Measurements from ENCODE around the gene BARX1.

The BARX1 gene

DNA sequence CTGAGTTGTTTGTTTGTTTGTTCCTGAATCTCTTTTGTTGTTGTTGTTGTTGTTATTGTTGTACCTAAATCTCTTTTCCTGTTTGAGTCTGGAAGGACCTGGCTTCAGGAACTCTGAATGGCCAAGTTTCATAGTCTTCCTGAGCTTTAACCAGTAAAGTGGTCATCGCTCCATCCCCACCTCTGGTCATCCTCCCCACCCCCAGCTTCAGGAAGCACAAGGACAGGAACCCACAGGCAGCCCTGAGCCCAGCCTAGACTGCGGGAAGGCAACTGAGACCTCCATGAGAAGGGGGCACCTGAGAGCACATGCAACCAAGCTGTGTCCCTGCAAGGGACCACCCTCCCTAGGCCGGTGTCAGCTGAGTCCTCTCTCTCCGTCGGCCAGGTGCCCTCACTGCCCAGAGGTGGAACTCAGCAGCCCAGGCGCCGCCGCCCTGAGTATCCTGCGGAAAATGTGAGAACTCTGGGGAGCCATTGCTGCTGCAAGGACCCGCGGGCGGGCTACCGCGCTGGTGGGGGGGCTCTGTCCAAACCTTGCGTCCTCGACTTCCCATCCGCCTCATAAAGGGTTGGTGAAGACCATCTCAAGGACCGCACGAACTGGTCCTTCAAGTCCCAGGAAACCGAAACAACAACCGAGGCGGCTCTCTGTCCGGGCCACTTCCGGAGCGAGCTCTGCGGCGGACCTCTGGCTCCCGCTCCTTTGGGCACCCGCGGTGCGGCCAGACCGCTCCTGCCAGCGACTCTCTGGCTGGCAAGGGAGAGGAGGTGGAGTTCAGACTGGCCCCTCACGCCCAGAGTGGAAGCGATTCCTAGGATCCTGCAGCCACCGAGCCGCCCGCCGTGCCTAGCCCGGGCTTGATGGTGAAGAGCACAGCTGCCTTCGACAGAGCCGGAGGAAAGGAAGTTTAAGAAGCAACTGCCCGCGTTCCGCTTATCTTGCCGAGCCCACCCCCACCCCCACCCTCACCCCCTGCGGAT is 4.2 kb downstream of the BARX1 start:
- Histone ChIP-seq H3K36me3 (ENCODE audit: insufficient read depth, low read length) (no peaks in the 10 kb centered on the region), H3K4me3 (ENCODE audit: low read depth, low read length) (peak overlapping the region; percentile 59; the same call in 1 of the 2 replicates), H2AFZ (ENCODE audit: low read length, unreplicated experiment) (no peak overlapping the region), H3K4me1 (ENCODE audit: control insufficient read depth, insufficient read depth, low read length, unreplicated experiment) (no peaks in the 10 kb centered on the region), H3K79me2 (ENCODE audit: control insufficient read depth, insufficient read depth, low read length, unreplicated experiment) (no peaks in the 10 kb centered on the region), H3K27ac (ENCODE audit: low read depth, low read length) (no peak overlapping the region), H3K27me3 (ENCODE audit: insufficient read depth, low read length) (peaks cover 75% of the 10 kb centered on the region)

DNA sequence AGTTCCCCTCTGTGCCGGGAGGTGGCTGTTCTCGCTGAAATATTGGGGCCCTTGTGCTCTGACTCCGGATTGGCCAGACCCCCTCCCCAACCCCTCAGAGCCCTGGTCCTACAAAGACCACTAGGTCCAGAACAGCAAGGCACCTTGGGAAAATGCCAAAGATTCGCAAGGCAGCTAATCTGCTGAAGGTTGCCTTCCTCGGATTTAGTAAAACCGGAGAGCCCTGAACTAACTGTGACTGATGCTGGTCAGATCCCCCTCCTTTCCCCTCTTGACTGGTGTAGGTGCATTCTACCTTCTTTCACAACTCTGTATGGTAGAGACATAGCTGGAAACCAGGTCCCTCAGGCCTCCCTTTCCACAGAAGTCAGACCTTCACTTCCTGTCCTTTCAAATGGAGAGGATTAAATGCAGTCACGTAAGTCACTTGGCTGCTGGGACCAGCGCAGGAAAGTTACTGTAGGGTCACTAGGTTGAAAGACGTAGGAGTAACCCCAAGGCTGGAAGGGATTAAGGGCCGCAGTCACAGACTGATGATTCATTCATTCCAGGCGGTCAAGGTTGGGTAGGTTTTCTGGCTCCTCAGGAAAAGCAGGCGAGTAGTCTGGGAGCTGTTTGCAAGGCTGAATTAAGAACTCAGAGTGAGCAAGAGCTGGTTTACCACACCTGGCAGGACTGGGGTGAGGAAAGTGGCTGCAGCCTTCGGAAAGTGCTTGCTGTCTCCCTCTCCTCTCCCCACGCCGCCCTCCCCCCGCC is 5.3 kb downstream of the BARX1 start:
- no peaks in the 10 kb centered on the region for H3K4me1 ChIP-seq (ENCODE audit: control insufficient read depth, insufficient read depth, low read length, unreplicated experiment)
- H3K79me2 ChIP-seq (ENCODE audit: control insufficient read depth, insufficient read depth, low read length, unreplicated experiment): no peaks in the 10 kb centered on the region
- H3K27ac ChIP-seq (ENCODE audit: low read depth, low read length): no peak overlapping the region
- no peaks in the 10 kb centered on the region for H3K36me3 ChIP-seq (ENCODE audit: insufficient read depth, low read length)
- H3K27me3 ChIP-seq (ENCODE audit: insufficient read depth, low read length): peaks cover 81% of the 10 kb centered on the region
- no peak overlapping the region for H3K4me3 ChIP-seq (ENCODE audit: low read depth, low read length)
- H2AFZ ChIP-seq (ENCODE audit: low read length, unreplicated experiment): no peak overlapping the region

DNA sequence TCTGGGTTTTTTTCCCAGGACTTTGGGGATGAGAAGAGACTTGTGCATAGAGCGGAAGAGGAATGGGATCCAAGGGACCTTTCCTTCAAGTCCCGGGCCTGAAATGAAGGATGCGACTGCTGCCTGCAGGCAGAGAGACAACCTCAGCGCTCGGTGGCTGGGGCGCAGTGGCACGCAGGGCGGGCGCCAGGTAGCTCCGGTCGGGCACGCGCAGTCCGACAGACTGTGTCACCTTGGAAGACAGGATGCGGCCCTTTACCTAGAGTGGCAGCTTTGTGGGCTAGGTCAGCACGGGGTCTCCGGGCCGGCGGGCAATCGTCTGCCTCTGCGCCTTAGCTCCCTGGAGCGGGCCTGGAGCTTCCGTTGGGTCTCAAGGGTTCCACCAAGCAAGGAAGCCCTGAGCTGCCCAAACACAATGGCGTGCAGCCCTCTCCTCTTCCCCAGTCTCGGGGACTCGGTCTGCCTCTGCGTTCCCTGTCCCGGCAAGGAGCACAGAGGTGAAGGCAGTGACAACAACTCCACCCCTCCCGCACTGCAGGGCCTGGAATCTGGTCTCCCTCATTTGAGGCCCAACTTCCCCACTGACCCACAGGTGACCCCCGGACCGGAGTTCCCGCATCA is 6.0 kb downstream of the BARX1 start:
- H3K27ac ChIP-seq (ENCODE audit: low read depth, low read length): no peak overlapping the region
- H3K27me3 ChIP-seq (ENCODE audit: insufficient read depth, low read length): peaks cover 83% of the 10 kb centered on the region
- H3K79me2 ChIP-seq (ENCODE audit: control insufficient read depth, insufficient read depth, low read length, unreplicated experiment): no peaks in the 10 kb centered on the region
- no peak overlapping the region for H2AFZ ChIP-seq (ENCODE audit: low read length, unreplicated experiment)
- no peaks in the 10 kb centered on the region for H3K4me1 ChIP-seq (ENCODE audit: control insufficient read depth, insufficient read depth, low read length, unreplicated experiment)
- no peaks in the 10 kb centered on the region for H3K36me3 ChIP-seq (ENCODE audit: insufficient read depth, low read length)
- no peak overlapping the region for H3K4me3 ChIP-seq (ENCODE audit: low read depth, low read length)

DNA sequence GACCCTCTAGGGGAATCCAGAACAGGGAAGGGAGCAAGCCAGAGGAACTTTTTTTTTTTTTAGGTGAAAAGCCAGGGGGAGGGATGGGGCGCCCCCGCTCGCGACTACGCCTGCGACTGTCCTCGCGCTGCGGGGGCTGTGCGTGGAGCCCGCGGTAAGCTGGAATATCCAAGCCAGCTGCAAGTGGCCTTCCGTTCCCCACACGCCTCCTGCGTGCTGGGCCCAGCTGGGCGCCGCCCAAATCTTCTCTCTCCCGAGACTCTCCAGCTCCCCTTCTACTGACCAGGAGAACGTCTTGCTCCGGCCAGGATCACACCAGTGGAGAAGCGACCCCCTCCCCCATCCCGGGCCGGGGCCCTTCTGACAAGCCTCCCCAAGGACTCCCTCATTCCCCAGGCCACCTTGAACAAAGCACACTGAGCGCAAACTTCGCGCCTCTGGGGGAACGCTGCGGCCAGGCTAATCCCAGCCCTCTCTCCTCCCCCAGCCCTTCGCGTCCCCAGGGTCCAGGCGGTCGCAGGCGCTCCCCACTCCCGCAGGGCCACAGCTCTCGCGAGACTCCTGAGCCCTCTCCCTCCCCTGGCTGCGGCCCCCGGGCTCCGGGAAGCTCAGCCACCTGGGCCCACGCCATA is 6.6 kb downstream of the BARX1 start:
- H3K79me2 ChIP-seq (ENCODE audit: control insufficient read depth, insufficient read depth, low read length, unreplicated experiment): no peaks in the 10 kb centered on the region
- no peak overlapping the region for H2AFZ ChIP-seq (ENCODE audit: low read length, unreplicated experiment)
- H3K27me3 ChIP-seq (ENCODE audit: insufficient read depth, low read length): peaks cover 85% of the 10 kb centered on the region
- no peaks in the 10 kb centered on the region for H3K4me1 ChIP-seq (ENCODE audit: control insufficient read depth, insufficient read depth, low read length, unreplicated experiment)
- H3K4me3 ChIP-seq (ENCODE audit: low read depth, low read length): no peak overlapping the region
- no peaks in the 10 kb centered on the region for H3K36me3 ChIP-seq (ENCODE audit: insufficient read depth, low read length)
- no peak overlapping the region for H3K27ac ChIP-seq (ENCODE audit: low read depth, low read length)

DNA sequence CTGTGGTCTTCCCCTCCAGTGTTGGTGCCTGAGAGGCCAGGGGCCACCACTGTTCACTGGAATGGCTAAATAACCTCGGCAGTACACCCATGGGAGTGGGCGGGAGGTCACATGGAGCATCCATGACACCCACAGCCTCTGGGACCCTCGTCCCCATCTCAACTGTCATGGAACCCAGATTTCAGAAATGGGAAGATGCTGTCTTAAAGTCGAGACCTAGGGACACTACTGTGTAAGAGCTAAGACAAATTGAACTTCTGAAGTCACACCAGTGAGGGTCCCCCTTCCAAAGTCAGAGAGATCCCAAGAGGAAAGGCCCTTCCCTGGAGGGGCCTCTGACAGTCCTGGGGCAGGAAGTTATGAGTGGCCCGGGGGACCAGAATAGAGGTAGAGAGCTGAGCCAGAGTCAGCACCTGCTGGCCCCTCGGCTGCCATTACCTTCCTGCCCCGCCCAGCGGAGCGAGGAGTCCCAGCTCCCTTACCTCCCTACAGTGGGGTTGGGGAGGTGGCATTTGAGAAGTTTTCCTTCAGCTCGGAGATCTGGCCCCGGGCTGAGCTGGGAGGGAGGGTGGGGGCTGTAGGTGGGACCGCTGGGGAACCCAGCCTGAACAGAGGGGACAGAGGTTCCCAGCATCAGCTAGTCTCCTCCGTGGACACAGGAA is 7.6 kb downstream of the BARX1 start:
- H3K27ac ChIP-seq (ENCODE audit: low read depth, low read length): no peak overlapping the region
- H3K36me3 ChIP-seq (ENCODE audit: insufficient read depth, low read length): no peaks in the 10 kb centered on the region
- H3K4me3 ChIP-seq (ENCODE audit: low read depth, low read length): no peak overlapping the region
- H2AFZ ChIP-seq (ENCODE audit: low read length, unreplicated experiment): no peak overlapping the region
- H3K27me3 ChIP-seq (ENCODE audit: insufficient read depth, low read length): peaks cover 85% of the 10 kb centered on the region
- H3K4me1 ChIP-seq (ENCODE audit: control insufficient read depth, insufficient read depth, low read length, unreplicated experiment): no peaks in the 10 kb centered on the region
- H3K79me2 ChIP-seq (ENCODE audit: control insufficient read depth, insufficient read depth, low read length, unreplicated experiment): no peaks in the 10 kb centered on the region

DNA sequence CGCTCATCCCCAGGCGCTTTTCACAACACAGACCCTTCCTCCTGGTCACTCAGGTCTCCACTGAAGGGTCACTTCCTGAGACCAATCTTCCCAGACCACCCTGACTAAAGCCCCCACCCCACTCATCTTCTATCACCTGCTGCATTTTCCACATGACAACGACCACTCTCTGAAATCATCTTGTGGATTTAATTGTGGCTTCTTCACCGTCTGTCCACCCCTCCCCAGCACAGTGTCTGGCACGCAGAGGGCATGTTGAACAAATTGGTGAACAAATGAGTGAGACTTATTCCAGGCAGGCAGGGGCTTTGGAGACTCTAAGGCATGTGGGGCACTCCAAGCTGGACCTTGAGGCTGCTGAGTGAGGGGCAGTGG is 8.8 kb downstream of the BARX1 start:
- Histone ChIP-seq H2AFZ (ENCODE audit: low read length, unreplicated experiment) (no peak overlapping the region), H3K4me1 (ENCODE audit: control insufficient read depth, insufficient read depth, low read length, unreplicated experiment) (no peaks in the 10 kb centered on the region), H3K27me3 (ENCODE audit: insufficient read depth, low read length) (peaks cover 91% of the 10 kb centered on the region), H3K79me2 (ENCODE audit: control insufficient read depth, insufficient read depth, low read length, unreplicated experiment) (no peaks in the 10 kb centered on the region), H3K27ac (ENCODE audit: low read depth, low read length) (no peak overlapping the region), H3K36me3 (ENCODE audit: insufficient read depth, low read length) (no peaks in the 10 kb centered on the region), H3K4me3 (ENCODE audit: low read depth, low read length) (peak overlapping the region; percentile 91)

DNA sequence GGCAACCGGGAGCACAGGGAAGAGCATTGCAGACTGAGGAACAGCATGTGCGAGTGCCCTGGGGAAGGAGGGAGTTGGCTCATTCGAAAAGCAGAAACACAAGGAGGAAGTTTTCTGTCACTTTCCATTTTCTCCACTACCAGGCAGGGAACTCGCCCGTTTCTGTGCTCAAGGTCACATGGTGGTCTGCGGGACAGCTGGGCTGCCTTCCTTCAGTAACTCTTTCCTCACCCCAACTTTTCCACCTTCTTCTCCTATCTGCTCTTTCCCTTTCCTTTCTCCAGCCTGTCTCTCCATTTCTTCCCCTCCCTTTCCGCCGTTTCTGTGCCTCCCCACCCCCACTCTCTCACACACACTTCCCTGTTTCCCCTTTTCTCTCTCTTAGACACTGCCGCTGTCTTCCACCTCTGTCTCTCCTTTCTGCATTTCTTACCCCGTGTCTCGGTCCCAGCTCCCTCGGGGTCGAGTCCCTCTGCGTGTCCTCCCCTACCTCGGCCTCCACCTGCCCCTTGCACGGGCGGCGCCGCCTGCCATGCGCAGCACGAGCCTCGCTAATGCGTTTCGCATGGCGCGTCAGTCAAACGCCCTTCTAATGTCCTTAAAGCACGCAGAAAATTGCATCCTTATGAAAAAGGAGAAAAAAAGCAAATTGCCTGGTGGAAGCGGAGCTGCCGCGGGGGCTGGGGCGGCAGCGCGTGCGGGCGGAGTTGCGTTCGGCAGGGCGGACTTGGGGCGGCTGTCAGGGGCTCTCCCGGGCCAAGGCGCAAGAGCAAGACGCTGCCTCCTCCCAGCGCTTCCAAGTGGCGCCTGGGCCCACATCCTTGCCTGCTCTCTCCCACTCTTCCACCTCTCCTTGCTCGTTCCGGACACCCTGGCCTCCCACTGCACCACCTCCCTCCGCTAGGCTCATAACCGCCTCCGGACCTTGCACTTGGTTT is 9.5 kb downstream of the BARX1 start:
- Histone ChIP-seq H2AFZ (ENCODE audit: low read length, unreplicated experiment) (peak overlapping the region; percentile 86), H3K79me2 (ENCODE audit: control insufficient read depth, insufficient read depth, low read length, unreplicated experiment) (no peaks in the 10 kb centered on the region), H3K27ac (ENCODE audit: low read depth, low read length) (no peak overlapping the region), H3K36me3 (ENCODE audit: insufficient read depth, low read length) (no peaks in the 10 kb centered on the region), H3K27me3 (ENCODE audit: insufficient read depth, low read length) (peaks cover 92% of the 10 kb centered on the region), H3K4me1 (ENCODE audit: control insufficient read depth, insufficient read depth, low read length, unreplicated experiment) (no peaks in the 10 kb centered on the region), H3K4me3 (ENCODE audit: low read depth, low read length) (peak overlapping the region; percentile 91)

DNA sequence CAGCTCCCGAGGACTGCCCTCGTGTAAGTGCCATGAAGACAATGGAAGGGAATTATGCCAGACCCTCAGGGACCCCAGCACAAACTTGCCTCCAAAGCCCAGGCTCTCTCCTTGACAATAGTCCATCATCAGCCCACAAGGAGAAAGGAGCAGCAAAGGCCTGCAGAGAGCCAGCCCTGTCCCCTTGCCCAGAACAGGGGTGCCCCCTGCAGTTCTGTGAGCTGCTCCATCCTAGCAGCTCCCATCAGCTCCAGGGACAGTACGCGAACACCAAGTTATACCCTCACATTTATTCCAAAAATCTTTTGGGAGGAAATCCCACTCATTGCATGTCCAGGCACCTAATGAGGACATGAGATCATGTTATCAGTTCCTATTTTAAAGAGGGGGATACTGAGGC is 11.1 kb downstream of the BARX1 start:
- Histone ChIP-seq H3K27ac (ENCODE audit: low read depth, low read length) (no peak overlapping the region), H2AFZ (ENCODE audit: low read length, unreplicated experiment) (no peak overlapping the region), H3K79me2 (ENCODE audit: control insufficient read depth, insufficient read depth, low read length, unreplicated experiment) (no peaks in the 10 kb centered on the region), H3K36me3 (ENCODE audit: insufficient read depth, low read length) (no peaks in the 10 kb centered on the region), H3K4me1 (ENCODE audit: control insufficient read depth, insufficient read depth, low read length, unreplicated experiment) (no peaks in the 10 kb centered on the region), H3K27me3 (ENCODE audit: insufficient read depth, low read length) (peaks cover 88% of the 10 kb centered on the region), H3K4me3 (ENCODE audit: low read depth, low read length) (no peak overlapping the region)

DNA sequence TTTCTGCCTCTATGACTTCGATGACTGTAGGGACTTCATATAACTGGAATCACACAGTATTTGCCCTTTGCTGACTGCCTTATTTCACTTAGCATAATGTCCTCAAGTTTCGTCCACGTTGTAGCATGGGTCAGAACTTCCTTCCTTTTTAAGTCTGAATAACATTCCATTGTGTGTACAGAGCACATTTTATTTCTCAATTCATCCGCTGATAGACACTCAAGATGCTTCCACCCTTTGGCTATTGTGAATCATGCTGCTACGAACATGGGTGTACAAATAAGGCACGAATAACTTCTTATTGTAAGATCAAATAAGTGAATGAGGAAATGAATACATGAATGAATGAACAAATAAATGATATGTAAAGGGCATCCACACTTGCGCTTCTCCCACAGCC is 13.0 kb downstream of the BARX1 start:
- peaks cover 85% of the 10 kb centered on the region for H3K27me3 ChIP-seq (ENCODE audit: insufficient read depth, low read length)
- H3K79me2 ChIP-seq (ENCODE audit: control insufficient read depth, insufficient read depth, low read length, unreplicated experiment): no peaks in the 10 kb centered on the region

More for the DNA sequence above, 13.0 kb downstream of the BARX1 start:
- H3K4me1 ChIP-seq (ENCODE audit: control insufficient read depth, insufficient read depth, low read length, unreplicated experiment): no peaks in the 10 kb centered on the region
- no peak overlapping the region for H3K27ac ChIP-seq (ENCODE audit: low read depth, low read length)
- no peak overlapping the region for H2AFZ ChIP-seq (ENCODE audit: low read length, unreplicated experiment)
- no peaks in the 10 kb centered on the region for H3K36me3 ChIP-seq (ENCODE audit: insufficient read depth, low read length)
- no peak overlapping the region for H3K4me3 ChIP-seq (ENCODE audit: low read depth, low read length)
